Measurements from ENCODE around the gene PCNX2.
"Not testable (repeated sequence)": the region's sequence is repeated elsewhere in the genome, so short reads cannot be mapped to it uniquely, and the experiment has no call there.

Gene PCNX2

DNA sequence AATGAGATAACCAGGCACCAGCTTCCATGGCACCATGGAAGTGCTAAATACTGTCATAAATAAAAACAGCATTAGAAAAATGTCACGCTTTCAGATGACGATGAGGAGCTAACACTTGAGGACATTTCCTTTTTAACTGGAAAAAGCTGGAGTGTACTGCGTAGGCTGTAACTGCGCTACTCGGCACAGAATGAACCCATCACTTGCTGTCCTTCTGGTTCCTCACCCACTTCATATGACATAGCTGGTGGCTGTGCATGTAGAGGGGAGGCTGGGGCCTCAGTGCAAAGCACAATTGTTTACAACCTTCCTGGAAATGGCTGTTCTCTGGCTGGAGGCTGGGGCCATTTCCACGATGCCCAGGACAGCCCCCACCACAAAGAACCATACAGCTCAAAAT, 289.4 kb downstream of the PCNX2 start:
- DNase-seq (ENCODE audit: low spot score), result no peak

DNA sequence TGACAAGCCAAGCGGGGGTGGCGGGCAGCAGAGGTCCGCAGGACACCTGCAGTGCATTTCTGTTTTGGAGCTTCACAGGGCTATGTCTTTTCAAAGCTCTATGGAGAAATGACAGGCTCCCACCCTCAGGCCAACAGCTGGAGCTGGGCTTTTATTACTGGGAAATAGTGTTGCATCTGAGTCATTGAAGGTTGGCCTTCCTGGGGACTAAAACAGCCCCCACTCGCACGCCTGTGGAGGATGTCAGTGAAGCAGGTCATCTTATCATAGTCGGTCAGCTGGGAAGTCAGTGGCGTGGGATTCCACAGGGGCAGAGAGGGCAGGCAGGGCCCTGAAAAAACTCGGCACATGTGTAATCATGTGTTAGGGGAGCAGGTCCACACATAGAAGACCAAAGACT, 289.8 kb downstream of the PCNX2 start:
- DNase-seq (ENCODE audit: low spot score), result no peak

DNA sequence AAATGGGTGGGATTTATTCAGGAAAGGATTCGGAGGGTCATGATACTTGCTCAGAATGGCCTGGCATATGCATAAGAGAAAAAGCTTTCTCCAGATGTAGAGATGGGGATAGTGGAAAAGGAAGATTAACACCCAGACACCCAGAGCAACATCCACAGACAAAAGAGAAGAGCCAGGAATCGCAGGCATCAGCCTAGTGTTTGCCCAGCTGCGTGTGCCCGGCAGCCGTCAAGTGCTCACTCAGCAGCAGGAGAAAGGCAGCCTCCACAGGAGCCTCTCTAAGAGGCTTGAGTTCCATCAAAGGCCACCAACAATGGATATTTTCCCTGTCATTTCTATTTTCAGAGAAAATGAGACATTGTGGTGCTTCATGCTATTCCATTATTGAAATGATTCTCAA, 290.4 kb downstream of the PCNX2 start:
- no peak for DNase-seq (ENCODE audit: low spot score)

DNA sequence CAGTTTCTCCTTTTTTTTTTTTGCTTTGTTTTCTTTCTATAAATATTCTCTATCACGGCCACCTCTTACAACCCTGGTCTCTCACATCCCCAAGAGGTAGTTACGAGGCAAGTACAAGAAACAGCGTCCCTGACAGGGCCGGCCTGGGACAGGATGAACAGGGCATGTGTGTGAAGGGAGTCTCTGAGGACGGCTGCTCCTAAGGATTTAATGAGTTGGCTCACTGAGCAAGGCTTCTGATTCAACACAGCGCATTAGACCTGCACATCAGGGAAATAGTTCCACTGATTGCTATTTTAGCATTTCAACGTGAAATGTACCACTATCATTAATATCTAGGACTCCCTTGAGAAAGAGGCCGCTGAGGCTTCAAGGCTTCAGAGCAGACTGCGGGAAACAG, 291.1 kb downstream of the PCNX2 start:
- no peak for DNase-seq (ENCODE audit: low spot score)

DNA sequence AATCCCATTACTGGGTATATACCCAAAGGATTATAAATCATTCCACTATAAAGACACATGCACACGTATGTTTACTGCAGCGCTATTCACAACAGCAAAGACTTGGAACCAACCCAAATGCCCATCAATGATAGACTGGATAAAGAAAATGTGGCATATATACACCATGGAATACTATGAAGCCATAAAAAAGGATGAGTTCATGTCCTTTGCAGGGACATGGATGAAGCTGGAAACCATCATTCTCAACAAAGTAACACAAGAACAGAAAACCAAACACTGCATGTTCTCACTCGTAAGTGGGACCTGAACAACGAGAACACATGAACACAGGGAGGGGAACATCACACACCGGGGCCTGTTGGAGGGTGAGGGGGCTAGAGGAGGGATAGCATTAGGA, 291.9 kb downstream of the PCNX2 start:
- DNase-seq (ENCODE audit: low spot score), result not testable (repeated sequence)

DNA sequence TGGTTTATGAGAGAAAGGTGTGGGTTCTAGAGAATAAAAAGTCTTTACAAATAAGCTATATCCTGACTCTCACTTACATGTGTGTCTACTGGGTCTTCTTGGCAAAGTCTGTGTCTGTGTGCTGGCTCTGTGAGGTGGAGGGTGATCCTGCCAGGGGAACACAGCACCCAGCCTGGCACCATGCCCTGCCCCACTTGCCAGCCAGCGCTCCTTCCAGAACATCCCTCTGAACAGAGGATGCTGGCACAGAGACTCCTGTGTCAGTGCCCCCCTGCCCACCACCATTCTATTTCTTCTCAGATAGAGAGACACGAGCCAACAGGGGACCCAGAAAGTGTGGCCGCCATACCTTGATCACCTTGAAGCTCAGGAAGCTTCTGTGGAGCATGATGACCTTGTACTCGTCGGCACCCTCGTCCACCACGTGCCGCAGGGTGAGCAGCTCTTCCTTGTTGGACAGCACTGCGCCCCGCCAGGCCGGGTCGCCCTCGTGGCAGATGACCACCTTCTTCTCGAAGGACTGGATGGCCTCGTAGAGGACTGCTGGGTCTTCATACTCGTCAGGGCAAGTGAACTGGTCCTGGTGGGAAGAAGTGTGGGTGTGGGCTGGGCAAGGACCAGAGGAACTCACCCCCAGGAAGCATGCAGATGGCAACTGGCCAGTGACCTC, 295.4 kb downstream of the PCNX2 start:
- no peak for DNase-seq (ENCODE audit: low spot score)

DNA sequence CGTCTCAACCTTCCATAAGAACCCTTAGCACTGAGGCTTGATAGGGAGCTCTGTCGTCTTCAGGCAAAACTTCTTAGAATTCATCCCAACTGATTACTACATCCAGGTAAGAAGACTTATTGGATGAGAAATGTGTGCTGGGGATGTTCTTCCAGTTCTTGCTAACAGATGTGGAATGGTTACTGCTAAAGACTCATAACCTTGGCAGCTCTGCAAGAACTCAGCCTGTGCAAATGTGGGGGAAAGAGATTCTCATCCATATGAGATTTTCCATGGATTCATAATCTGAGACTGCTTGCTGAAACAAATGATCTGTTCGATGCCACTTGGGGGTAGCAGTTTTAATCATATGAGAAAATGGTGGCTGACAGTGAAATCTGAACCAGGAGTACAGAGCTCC, 296.9 kb downstream of the PCNX2 start:
- no peak for DNase-seq (ENCODE audit: low spot score)

DNA sequence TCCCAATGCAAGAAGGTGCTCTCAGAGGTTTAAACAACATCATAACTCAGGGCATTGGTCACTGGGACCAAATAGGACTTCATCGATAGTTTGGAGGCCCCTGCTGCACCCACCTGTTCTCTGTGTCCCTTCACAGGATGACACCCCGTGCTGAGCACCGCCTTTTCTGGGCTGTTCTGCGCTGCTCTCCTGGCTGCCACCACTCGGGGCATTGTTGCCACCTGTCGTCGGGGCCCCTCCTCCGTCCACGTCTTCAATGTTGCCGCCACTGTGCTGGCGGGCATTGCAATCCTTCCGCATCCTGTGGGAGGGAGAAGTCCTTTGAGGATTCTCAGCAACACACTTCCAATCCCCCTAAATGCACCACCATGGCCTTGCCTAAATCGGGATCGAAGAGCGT, 297.4 kb downstream of the PCNX2 start:
- DNase-seq (ENCODE audit: low spot score), result no peak

DNA sequence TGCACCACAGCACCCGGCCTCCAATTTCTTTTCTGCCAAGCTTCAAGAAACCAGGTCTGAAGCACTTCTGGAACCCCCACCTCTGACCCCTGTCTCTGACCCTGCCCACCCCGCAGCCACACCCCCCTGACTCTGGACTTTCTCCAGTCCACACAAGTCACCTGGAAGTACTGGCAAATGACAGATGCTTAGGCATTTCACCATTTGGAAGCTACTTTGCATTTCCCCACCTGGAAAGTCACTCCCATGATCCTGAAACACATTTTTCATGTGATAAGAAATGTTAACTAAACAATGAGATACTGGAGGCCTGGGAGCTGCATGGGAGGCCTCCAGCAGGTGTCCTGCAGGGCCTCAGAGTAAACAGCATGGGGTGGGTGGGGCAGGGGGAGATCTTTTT, 299.4 kb downstream of the PCNX2 start:
- DNase-seq (ENCODE audit: low spot score), result no peak

DNA sequence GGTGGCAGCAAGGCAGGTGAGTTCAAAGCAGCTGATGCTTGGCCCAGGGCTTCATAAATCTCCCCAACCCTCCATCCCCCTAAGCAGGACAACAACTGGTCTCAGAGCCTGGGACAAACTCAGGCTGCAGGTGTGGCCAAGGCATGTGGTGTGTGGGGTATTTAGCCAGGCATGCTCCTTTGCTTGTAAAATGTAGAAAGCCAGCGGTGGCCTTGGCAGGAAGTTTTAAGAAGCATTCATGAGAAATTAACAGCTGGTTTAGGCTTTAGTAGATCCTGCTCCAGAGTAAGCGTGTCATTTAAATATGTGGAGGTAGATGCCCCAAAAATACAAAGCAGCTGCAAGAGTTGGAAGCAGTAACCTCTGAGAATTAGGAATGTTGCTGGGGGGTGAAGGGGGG, 300.3 kb downstream of the PCNX2 start:
- DNase-seq (ENCODE audit: low spot score), result no peak

DNA sequence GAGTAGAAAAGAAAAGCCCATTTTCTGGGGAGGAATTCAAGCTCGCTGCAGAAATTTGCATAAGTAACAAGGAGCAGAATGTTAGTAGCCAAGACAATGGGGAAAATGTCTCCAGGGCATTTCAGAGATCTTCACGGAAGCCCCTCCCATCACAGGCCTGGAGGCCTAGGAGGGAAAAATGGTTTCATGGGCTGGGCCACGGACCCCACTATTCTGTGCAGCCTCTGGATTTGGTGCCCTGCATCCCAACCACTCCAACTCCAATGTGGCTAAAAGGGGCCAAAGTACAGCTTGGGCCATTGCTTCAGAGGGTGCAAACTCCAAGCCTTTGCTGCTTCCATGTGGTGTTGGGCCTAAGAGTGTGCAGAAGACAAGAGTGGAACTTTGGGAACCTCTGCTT, 302.0 kb downstream of the PCNX2 start:
- no peak for DNase-seq (ENCODE audit: low spot score)

DNA sequence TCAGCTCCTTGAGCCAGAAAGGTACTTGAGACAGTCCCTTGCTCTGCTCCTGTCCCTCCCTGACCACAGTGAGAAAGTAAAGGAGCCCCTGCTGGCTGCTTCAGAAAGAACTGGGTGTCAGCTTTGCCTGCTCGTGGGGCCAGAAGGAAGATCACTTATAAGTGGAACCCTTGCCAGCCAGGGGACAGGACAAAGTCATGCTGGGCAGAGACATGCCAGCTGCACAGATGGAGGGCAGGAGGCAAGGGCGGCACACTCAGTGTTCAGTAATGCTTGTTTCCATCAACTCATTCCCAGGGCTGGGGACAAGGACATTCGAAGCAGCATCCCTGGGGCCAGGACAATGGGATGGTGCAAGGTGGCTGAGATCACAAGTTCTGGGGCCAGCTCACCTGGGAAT, 303.3 kb downstream of the PCNX2 start:
- DNase-seq (ENCODE audit: low spot score), result no peak

DNA sequence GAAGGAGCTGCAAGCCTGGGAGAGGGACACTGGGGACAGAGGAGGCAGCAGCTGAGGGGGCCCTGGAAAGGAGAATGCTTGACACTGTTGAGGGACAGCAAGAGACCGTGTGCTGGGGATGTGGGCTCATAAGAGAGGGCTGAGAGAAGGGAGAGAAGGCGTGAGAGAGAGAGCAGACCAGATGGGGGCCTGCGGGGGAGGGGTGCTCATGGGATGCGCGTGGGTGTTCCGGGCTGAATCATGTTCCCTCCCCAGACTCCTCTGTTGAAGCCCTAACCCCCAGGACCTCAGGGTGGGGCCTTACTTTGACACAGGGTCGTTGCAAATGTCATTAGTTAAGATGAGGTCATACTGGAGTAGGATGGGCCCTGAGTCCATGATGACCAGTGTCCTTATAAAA, 304.3 kb downstream of the PCNX2 start:
- DNase-seq (ENCODE audit: low spot score), result no peak

DNA sequence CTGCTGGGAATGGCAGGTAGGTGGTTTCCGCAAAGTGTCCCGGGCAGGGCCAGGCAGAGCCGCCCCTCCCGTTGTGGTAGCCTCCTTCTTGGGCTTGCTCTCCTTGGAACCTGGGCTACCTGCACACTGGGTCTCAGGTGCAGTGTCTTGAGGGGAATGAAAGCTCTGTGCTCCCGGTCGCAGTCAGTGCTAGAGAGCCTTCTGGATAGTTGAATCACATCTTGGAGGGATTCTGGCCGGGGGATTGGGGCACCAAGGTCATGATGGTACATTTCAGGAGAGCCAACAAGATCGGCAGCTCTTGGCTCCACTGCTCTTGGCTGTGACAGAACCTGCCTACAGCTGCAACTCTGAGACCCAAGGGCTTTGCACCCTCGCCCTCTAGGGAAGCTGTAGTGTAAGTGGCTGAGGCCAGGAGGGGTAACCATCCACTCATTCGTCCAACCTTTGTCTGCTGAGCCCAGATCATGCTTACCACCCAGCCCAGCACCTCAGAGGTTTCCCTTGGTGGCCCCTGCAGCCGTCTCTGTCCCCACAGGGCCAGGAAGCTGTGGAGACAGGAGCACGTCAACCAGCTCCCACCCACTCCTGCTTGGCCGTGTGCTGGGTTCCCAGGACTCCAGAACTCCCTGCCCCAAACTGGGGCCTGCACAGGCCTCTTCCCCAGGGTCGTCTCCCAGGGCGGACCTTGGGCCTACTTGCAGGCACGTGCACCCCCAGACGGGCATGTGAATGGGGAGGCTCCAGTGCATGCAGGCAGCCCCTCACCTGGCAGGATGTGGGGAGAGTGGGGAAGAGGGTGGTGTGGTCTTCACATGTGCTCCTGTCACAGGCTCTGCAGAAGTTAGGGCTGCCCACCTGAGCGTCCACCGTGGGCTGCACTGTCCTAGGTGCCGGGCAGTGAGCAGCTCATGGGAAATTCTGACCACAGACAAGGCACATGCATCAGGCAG, 305.1 kb downstream of the PCNX2 start:
- no peak for DNase-seq (ENCODE audit: low spot score)

DNA sequence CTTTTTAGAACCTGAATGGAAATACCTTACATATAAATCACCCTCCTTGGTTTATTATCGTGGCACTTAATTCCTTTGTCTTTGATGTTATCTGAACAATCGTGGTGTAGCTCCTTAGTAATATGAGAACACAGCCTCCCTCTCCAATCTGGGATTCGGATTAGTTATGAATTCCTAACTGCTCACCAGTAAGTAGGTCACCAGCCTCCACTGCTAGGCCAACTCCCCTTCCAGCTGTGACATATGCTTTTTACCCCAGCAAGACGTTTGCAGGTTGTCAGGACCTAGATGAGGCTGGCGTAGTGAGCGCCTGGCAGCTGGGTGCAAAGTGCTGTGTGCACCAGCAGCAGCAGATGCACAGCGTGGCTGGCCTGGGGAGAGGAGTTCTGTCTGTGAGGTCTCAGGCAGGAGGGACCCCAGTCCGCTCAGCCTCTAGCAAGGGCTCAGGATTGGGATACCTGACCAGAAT, 306.9 kb downstream of the PCNX2 start:
- DNase-seq (ENCODE audit: low spot score), result no peak

DNA sequence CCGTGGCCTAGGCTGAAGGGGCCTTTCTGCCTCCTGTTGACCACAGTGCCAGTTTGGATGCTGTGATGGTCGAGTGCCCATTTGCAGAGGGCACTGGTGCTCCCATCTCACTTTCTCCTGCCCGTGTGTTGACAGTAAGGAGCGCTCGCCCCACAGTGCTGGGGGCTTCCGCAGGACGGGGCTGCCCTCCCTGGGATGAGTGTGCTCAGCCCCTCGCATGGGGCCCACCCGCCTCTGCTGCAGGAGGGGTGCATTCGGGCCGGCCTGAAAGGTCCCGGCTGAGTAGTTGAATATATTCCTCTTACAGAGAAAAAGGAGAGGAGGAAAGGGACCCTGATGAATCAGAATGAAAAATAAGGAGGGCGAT, 307.8 kb downstream of the PCNX2 start:
- no peak for DNase-seq (ENCODE audit: low spot score)

DNA sequence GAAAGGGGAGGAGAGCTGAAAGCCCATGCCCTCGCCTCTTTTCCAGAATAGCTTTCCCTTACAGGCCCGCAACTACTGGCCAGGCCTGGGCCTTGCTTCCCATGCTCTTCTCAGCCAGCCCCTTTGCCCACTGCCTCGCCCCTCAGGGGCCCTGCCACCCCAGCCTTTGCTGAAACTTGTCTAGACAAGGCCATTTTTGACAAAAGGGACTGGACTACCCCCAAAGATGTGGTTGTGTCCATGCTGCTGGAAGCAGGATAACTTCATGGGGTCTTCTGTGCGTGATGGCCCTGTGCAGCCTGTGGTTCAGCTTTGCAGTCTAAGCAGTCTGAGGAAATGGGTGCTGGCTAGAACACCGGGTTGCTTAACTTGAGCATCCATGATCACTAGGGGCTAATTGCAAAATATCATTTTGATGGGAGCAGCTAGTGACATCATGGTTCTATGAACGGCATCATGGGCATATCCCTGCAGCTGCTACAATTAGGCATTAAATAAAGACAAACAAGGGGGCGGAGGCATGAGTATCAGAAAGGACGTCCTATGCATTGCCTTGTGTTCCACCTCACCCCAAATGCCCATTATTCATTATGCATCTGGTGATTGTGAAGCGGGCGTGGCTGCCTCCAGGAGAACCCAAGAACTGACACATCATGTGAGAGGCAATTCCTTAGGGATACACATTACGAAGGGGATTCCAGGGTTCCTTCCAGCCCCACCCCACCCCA, 308.3 kb downstream of the PCNX2 start:
- no peak for DNase-seq (ENCODE audit: low spot score)

DNA sequence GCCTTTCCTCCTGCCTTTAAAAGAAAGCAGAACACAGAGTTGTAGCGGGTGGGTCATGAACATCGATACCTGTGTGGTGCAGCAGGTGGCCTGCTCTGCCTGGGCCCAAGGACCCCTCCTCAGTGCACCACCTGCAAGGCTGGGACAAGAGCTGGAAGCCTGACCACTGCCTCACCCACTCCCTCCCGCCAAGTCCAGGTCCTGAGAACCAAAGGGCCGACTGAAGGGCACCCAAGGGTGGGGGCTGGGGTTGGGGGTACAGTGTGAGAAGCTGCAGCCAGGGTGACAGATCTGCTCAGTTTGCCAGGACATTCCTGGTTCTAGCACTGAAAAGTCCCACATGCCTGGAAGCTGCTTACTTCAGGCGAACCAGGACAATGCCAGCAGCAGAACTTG, 309.0 kb downstream of the PCNX2 start:
- DNase-seq (ENCODE audit: low spot score), result no peak

DNA sequence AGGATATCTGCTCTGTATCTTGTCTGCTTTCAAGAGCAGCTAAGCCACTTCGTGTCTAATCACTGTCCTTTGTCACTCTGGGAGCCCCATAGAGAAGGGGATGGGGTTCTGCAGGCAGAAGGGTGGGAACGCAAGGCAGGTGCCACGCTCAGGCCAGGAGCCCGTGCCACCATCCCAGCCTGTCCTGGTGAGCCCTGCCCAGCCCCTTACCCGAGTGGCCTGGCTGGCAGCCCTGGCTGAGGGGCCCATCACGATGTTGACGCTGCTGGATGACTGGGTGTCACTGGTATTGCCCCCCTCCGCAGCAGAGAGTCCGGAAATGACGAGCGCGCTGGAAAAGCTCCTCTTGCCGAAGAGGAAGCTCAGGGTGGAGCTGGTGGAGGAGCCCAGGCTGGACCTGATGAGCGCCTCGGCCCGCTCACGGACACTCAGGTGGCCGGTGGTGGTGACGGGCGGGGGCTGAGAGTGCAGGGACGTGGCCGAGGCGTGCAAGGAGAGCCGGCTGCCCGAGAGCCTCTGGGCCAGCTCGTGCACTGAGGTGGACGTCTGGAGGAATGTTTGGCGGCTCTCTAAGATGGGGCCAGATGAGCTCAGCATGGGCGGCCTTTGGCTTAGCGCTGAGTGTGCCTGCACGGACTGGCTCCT, 309.5 kb downstream of the PCNX2 start:
- DNase-seq (ENCODE audit: low spot score), result no peak

DNA sequence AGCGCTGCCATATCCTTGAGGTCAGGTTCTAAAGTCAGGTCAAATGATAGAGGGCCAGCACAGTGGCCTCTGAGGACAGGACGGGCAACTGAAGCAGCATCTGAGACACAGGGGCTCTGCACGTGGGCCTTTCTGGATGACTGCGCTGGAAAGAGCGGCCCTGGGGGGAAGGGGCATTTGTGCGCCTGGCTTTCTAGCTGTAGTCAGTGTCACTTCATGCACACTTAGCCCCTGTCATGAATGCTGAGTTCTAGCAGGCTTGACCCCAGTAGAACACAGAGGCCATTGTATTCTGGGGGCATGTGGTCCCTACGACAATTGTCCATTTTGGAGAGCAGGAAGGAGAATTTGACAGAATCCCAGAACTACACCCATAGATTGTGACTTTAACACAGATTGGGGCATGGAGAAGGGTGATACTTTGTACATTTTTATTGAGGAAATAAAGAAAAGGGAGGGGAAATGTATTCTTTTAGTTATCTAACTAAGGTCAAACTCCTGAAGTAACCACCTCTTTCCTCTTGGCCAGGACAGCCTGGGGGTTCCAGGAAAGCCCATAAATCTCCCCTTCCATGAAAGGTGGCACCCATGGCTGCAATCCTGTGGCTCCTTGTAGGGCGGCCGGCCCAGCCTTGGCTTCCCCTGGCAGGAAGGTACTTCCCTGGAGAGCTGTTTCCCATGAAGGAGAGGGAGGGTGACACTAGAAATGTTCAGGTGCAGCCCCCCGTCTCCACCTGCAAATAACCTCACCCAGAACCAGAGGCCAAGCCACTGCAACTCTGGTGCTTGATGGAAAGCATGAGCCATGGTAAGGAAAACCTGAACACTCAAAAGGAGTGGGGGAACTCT, 310.7 kb downstream of the PCNX2 start:
- DNase-seq (ENCODE audit: low spot score), result no peak

DNA sequence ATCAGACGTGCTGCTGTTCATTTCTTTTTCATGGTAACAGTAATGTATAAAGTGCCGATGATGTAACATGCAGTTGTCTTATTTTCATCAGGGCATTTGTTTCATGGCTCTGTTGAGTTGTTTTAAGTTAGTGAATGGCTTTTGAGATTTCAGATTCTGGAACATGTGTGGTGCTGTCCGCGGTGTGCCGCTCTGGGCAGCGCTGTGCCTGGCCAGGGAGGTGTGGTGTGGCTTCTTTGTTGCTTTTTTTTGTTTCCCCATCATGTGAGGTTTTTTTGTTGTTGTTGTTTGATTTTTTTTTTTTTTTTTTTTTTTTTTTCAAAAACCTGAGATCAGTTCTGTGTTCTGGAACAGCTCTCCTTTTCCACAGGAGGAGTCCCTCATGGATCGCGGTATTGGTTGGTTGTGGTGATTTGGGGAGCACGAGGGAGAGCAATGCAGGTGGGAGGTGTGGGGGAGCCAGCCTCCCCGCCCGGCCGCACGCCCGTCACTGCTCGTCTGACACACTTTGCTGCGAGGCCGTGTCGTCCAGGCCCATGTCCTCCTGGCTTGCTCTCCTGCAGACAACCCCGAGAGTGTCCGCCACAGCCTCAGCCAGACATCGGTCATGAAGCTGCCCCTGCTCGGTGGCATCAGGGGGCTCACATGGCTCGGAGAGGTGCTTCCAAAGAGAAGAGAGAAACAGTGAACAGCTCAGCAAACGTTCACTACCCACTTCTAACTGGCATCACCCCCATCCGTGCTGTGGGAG, 311.5 kb downstream of the PCNX2 start:
- DNase-seq (ENCODE audit: low spot score), result no peak
